HG03378 (cell line): Measurements from ENCODE around the gene CPN2.

Experiments used
- ATAC-seq: cut with Tn5 transposase; IDR thresholded peaks from one replicate; pipeline ENCODE4 v1.9.1; 2021; ENCODE audit warnings: mild to moderate bottlenecking, moderate library complexity; ENCODE audit not compliant: unreplicated experiment

CPN2 gene

DNA sequence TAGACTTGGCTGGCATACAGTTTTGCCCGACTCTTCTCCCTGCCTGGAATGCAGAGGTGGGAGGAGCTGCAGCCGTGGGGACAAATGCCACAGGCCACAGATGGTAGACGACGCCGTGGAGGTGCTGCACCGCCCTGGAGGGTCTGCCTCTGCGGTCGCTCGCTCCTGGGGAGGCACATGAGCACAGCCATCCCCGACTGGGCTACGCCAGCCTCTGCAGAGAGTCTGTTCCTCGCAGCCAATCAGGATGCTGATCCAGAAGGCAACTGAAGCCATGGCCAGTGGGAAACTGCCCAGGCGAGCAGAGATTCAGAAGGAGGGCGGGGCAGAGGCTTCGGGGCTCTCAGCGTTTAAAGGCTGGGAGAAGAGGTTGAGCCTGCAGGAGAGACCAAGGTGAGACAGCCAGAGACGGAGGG, 30.3 kb upstream of the CPN2 start:
- ATAC-seq, result no peak

GRCh38 chr3:194380326-194380725, 29.2 kb upstream of the CPN2 start:
- no peak for ATAC-seq

DNA sequence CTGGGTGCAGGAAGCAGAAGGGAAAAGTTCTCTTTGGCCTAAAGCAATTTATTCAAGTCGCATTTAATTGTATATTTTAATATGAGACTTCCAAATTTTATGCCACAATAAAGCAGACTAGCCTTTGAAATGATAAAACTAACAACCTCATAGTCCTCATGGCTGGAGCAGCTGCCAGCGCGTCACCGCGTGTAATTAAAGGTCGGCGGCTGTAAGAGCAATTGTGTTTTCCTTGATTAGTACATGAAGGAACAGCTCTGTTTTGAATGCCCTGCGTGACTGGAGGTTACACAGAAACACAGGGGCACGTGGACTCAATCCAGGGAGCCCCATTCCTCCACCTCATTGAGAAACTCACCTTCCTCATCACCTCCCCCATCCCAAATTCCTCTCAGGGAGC, 28.5 kb upstream of the CPN2 start:
- ATAC-seq, result no peak

GRCh38 chr3:194379231-194379630, 28.1 kb upstream of the CPN2 start:
- ATAC-seq, result no peak

DNA sequence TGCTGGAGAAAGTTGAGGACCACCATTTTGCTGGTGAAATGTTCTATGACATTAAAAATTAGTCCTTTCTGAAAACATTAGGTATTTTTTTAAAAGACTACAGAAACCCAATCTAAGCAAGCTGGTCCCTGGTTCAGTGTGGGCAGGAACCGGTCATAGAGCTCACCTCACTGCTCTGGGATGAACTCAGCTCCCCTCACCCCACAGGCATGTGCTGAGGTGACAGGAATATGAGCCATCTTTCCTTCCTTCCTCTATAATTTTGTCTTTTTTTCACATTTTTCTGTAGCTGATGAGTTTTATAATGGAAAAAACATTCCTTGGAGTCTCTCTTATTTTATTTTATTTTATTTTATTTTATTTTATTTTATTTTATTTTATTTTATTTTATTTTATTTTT, 26.6 kb upstream of the CPN2 start:
- ATAC-seq, result no peak

DNA sequence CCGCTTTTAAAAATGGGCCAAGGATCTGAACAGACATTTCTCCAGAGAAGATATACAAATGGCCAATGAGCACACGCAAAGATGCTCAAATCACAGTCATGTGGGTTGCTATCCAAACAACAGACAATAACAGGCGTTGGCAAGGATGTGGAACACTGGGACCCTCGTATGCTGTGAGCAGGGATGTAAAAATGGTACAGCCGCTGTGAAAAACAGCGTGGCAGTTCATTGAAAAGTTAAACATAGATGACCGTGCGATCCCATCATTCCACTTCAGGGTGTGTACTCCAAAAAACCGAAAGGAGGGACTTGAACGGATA, 25.1 kb upstream of the CPN2 start:
- ATAC-seq, result no peak

- no peak for ATAC-seq
Observed at GRCh38 chr3:194375473-194376240, 24.5 kb upstream of the CPN2 start.

- ATAC-seq, result no peak
Observed at GRCh38 chr3:194374935-194375334, 23.8 kb upstream of the CPN2 start.

DNA sequence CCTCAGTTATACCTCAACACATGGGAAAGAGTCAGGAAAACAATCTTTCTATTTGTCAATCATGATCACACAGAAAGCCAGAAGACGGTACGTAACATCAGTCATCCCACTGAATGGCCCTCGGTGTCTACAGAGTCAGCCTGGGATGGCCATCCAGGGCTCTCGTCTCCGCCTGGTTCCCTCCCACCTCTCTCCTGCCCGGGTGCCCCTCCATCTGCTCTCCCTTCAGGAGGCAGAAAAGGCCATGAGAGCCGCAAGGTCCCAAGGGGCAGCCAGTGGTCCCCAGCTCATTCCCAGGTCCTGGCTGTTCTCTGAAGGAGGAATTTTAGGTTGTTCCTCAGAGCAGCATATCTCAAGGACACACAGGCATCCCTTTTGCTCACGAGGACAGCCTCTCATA, 22.8 kb upstream of the CPN2 start:
- ATAC-seq, result no peak

DNA sequence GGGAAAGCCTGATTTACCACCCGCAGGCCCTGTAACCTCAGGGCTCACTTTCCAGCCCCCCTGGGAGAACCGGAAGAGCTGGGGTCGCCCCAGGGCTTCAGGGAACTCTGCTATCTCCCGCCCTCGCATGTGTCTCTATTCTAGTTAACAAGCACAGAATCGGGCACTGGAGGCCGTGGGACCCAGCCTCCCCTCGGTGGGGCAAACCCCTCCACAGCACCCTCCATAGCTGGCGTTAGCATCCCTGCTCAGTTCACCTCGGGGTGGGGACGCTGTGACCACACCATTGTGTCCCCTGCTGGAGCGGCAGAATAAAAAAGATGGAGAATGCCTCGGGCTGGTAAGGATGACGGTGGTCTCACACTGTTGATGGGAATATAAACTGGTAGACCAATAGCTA, 21.9 kb upstream of the CPN2 start:
- no peak for ATAC-seq

DNA sequence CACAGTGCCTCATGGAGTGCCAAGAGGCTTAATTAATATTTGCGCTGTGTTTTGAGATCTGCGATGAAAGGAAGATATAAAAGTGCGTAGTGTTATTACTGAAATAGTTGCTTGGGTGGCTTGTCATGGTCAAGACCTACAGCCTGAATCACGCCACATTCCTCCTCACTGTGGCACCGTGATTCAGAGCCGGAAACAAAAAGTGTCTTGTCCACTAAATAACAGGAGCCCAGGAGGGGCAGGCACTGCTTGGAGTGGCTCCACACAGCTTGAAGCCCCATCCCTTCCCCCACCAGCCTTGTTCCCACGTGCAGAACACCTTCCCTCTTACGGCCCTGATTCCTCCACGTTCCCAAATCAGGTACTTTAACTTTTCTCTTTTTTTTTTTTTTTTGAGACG, 19.6 kb upstream of the CPN2 start:
- no peak for ATAC-seq

DNA sequence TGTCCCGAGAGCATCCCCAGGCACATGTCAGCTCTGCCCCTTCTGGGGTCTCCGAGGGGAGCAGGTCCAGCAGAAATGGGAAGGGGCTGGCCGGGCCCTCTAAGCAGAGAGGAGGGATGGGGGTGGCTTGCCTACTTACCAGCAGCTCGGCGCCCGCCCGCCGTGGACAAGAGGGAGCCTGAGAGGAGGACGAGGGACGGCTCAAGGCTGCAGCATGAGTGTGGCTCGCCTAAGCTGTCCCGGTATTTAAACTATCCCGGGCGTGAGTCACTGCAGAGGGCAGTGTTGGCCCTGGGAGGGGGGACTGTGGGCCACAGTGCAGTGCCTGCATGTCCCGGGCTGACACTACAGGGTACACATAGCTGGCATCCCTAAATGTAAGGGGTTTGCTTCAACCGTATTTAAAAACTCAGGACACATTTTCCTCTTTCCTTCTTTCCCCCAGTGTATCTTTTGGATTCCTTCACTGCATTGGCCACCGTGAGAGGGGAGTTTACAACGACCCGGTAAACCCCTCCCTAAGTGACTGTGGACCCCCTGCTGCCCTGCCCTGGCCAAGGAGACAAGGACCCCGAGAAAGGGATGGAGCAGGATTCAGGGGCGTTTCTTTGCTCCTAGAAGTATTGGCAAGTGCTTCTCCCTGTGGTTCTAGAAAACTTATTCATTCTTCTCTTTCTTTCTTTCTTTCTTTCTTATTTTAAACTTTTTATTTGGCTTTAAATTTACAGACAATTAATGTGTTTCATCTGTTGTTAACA, 18.6 kb upstream of the CPN2 start, which contains the start of gene LRRC15:
Gene LRRC15, minus strand, starts transcription at position 222 of the 758 bp plus-strand sequence. CDS start 8,700 bp downstream, outside the sequence.
- no peak for ATAC-seq

GRCh38 chr3:194368918-194369317, 17.8 kb upstream of the CPN2 start:
- ATAC-seq, result no peak

DNA sequence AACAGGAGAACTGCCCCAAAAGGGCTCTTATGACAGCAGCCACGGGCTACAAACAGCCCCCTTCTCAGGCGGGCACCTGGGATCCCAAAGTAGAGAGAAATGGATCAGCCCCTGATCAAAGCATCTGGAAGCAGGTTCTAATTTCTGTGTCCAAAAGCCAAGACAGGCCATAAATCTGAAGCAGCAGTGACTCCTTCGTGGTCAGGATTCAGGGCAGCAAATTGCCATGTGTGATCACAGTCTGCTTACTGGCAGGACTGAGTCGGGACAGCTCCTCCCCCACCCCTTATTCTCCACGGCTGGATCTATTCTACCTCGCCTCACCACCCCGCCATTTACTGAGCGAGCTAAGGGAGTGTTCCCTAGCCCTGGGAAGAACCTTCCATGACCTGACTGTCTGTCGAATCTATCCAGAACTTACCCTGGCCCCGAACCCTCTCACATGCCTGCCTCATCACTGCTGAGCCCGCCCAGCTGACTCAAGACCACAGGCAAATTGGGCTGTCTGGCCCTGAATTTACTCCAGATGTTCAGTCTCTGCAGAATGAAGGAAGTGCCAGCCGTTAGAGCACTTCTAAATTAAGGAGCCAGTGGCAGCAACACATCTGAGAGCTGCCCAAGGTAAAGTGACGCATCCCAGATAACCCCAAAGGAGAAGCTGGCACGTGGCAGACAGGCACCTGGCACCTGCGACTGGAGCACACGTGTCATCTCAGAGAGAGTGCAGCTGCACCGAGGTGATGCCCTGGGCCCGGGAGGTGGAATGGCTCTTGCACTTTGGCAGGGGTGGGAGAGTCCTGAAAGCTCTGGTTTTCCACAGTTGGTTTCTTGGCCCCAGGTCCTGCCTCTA, 17.1 kb upstream of the CPN2 start:
- no peak for ATAC-seq

GRCh38 chr3:194365978-194366490, 14.9 kb upstream of the CPN2 start:
- ATAC-seq, result no peak

- no peak for ATAC-seq
Observed at GRCh38 chr3:194365526-194365925, 14.4 kb upstream of the CPN2 start.

DNA sequence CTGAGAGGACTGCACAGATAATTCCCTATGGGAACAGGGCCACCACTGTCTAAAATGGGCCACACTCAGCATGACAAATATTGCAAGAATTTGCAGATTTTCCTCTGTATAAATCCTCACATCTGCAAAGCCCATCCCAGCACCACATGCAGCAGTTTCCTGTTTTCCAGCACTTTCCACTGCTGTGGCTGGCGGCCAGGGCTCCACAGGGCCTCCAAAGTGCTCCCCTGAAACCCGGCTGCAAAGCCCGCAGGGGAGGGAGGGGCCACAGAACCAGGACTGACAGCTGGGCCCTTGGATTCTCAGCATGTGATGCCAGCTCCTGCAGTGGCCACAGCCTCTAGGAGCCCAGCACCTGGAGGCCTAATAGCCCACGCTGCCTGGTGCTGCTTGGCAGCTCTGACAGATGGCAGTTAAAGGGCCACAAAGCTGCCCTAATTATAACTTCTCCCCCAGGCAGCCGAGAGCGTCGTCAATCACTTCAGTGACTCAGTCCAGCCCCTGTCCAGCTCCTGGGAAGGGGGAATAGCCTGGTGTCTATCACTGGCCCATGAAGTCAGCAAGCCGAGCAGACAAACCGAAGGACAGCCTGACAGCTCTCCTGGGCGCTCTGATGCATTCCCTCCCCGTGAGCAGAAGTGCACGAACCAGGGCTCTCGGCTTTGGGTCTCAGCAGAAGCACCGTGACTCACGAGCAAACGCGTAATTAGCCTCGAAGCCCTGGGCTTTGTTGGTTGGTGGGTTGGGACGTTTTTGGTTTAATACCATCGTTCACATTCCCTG, 13.7 kb upstream of the CPN2 start:
- ATAC-seq, result no peak

- ATAC-seq, result no peak
Observed at GRCh38 chr3:194364314-194364651, 13.2 kb upstream of the CPN2 start.

GRCh38 chr3:194360568-194360967, 9.4 kb upstream of the CPN2 start:
- ATAC-seq, result no peak

- ATAC-seq, result no peak
Observed at GRCh38 chr3:194357681-194358080, 6.6 kb upstream of the CPN2 start.

- no peak for ATAC-seq
Observed at GRCh38 chr3:194355379-194355778, 4.3 kb upstream of the CPN2 start.
